ENCODE results near the gene TMEM132E.

TMEM132E gene

GRCh38 chr17:34672176-34672785 is 92.9 kb downstream of the TMEM132E start:
- Histone ChIP-seq H3K27ac (ENCODE audit: low read depth, low read length) (no peak overlapping the region), H4K20me1 (ENCODE audit: low read depth, low read length) (no peaks in the 10 kb centered on the region), H3K9ac (ENCODE audit: low read length) (no peak overlapping the region), H3K9me3 (ENCODE audit: insufficient read depth, low read length) (no peaks in the 10 kb centered on the region), H3K4me3 (ENCODE audit: insufficient read depth, low read length, poor library complexity, severe bottlenecking) (no peak overlapping the region), H3F3A (ENCODE audit: insufficient read depth) (no peaks in the 10 kb centered on the region), H3K36me3 (ENCODE audit: low read length) (no peaks in the 10 kb centered on the region), H2AFZ (ENCODE audit: low read depth, low read length, severe bottlenecking) (no peak overlapping the region), H3K4me2 (ENCODE audit: low read depth, low read length, poor library complexity, severe bottlenecking) (no peak overlapping the region), H3K27me3 (ENCODE audit: low read length) (no peaks in the 10 kb centered on the region), H3K79me2 (ENCODE audit: insufficient read depth, low read length) (no peaks in the 10 kb centered on the region), H3K9me2 (replicated peaks; ENCODE audit: insufficient read depth, low read length) (no peaks in the 10 kb centered on the region)
- TF ChIP-seq, protein P1, sequence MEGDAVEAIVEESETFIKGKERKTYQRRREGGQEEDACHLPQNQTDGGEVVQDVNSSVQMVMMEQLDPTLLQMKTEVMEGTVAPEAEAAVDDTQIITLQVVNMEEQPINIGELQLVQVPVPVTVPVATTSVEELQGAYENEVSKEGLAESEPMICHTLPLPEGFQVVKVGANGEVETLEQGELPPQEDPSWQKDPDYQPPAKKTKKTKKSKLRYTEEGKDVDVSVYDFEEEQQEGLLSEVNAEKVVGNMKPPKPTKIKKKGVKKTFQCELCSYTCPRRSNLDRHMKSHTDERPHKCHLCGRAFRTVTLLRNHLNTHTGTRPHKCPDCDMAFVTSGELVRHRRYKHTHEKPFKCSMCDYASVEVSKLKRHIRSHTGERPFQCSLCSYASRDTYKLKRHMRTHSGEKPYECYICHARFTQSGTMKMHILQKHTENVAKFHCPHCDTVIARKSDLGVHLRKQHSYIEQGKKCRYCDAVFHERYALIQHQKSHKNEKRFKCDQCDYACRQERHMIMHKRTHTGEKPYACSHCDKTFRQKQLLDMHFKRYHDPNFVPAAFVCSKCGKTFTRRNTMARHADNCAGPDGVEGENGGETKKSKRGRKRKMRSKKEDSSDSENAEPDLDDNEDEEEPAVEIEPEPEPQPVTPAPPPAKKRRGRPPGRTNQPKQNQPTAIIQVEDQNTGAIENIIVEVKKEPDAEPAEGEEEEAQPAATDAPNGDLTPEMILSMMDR (IDR thresholded peaks at IDR 0.05; ENCODE audit: insufficient read depth, low read length, poor library complexity, severe bottlenecking): no peak
- no peak for TF ChIP-seq EZH2phosphoT487 (conservative IDR thresholded peaks at IDR 0.05; ENCODE audit: low read length)

DNA sequence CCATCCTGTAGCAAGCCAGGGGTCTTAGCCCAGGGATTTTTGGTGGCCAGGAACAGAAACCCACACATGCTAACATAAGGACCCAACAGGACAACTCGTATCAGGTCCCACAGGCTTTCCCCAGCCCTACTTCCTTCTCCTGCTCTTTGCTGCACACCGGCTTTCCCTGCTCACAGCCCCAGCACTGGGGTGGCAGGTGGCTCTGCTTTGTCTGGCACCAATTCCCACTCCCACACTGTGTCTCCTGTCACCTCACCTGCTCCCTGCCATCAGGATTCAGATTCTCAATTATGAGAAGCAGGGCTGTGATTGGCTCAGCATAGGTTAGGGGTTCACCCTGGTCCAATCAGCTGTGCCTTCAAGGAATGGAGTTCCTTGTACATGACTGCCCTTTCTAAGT is 94.1 kb downstream of the TMEM132E start:
- no peak overlapping the region for H3K27ac ChIP-seq (ENCODE audit: low read depth, low read length)
- no peak overlapping the region for H3K9ac ChIP-seq (ENCODE audit: low read length)
- H2AFZ ChIP-seq (ENCODE audit: low read depth, low read length, severe bottlenecking): no peak overlapping the region
- H3K79me2 ChIP-seq (ENCODE audit: insufficient read depth, low read length): no peaks in the 10 kb centered on the region
- H3K4me3 ChIP-seq (ENCODE audit: insufficient read depth, low read length, poor library complexity, severe bottlenecking): no peak overlapping the region
- no peaks in the 10 kb centered on the region for H3K27me3 ChIP-seq (ENCODE audit: low read length)
- TF ChIP-seq, protein P1 (IDR thresholded peaks at IDR 0.05; ENCODE audit: insufficient read depth, low read length, poor library complexity, severe bottlenecking): no peak
- no peak for TF ChIP-seq EZH2phosphoT487 (conservative IDR thresholded peaks at IDR 0.05; ENCODE audit: low read length)
- H3K9me2 ChIP-seq (replicated peaks; ENCODE audit: insufficient read depth, low read length): no peaks in the 10 kb centered on the region
- no peaks in the 10 kb centered on the region for H3K9me3 ChIP-seq (ENCODE audit: insufficient read depth, low read length)
- H4K20me1 ChIP-seq (ENCODE audit: low read depth, low read length): no peaks in the 10 kb centered on the region
- H3F3A ChIP-seq (ENCODE audit: insufficient read depth): no peaks in the 10 kb centered on the region
- no peaks in the 10 kb centered on the region for H3K36me3 ChIP-seq (ENCODE audit: low read length)
- no peak overlapping the region for H3K4me2 ChIP-seq (ENCODE audit: low read depth, low read length, poor library complexity, severe bottlenecking)

DNA sequence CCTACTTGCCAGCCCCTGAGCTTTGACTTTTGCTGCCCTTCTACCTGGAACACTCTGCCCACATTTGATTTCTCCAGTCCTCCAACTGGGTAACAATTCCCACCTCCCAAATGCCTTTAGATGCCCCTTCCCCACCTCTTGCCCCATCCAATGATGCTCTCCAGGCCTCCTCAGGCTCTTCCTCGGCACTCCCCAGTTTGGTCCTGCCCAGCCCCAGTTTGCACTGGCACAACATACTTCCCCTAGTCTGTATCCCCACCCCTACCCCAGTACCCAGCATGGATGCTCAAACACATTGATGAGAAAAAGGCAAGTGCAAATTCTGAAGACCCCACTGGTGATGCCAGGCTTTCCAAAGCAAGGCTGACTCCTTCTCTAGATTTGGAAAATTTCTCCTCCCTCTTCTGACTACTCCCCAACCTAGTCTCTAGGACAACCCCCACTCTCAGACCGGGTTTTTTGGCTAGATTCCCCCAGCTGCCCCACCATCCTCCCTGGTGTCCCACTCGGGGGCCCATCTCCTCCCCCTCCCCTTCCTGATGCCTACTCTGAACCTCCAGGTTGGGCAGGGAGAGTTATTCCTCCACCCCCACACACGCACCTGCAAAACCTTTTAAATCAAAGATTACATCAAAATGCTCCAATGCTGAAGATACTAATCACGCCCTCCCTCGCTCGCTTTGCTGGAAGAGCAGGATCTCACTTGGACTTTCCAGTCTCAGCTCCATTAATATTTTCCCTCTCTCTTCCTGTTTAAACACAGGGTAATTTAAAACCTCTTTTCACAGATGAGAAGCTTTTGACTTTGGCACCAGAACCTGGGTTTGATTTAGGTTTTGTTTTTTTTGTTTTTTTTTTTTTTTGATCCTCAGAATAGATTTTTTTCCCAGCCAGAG is 94.9 kb downstream of the TMEM132E start:
- no peaks in the 10 kb centered on the region for H3K27me3 ChIP-seq (ENCODE audit: low read length)
- no peak overlapping the region for H3K9ac ChIP-seq (ENCODE audit: low read length)
- no peaks in the 10 kb centered on the region for H3K79me2 ChIP-seq (ENCODE audit: insufficient read depth, low read length)
- no peaks in the 10 kb centered on the region for H3F3A ChIP-seq (ENCODE audit: insufficient read depth)
- no peak for TF ChIP-seq EZH2phosphoT487 (conservative IDR thresholded peaks at IDR 0.05; ENCODE audit: low read length)
- TF ChIP-seq, protein P1 (IDR thresholded peaks at IDR 0.05; ENCODE audit: insufficient read depth, low read length, poor library complexity, severe bottlenecking): no peak
- no peak overlapping the region for H3K4me3 ChIP-seq (ENCODE audit: insufficient read depth, low read length, poor library complexity, severe bottlenecking)
- H3K36me3 ChIP-seq (ENCODE audit: low read length): no peaks in the 10 kb centered on the region
- H4K20me1 ChIP-seq (ENCODE audit: low read depth, low read length): no peaks in the 10 kb centered on the region
- no peaks in the 10 kb centered on the region for H3K9me2 ChIP-seq (replicated peaks; ENCODE audit: insufficient read depth, low read length)
- H3K27ac ChIP-seq (ENCODE audit: low read depth, low read length): no peak overlapping the region
- H2AFZ ChIP-seq (ENCODE audit: low read depth, low read length, severe bottlenecking): no peak overlapping the region
- no peaks in the 10 kb centered on the region for H3K9me3 ChIP-seq (ENCODE audit: insufficient read depth, low read length)
- no peak overlapping the region for H3K4me2 ChIP-seq (ENCODE audit: low read depth, low read length, poor library complexity, severe bottlenecking)
